ENCODE data around the gene SUZ12. TPM values are rescaled to one million over a fixed set of nuclear protein-coding genes. Genes with fewer than 3 reads are reported as not detected.
"Not testable (repeated sequence)": the region's sequence is repeated elsewhere in the genome, so short reads cannot be mapped to it uniquely, and the experiment has no call there.

The SUZ12 gene
- total RNA-seq, 2 experiments from 2014 or later: 27.8 to 68.2 TPM

- TF ChIP-seq EZH2phosphoT487 (IDR thresholded peaks at IDR 0.05; ENCODE audit: borderline replicate concordance, low read depth, low read length): no peak
- TF ChIP-seq CTCF (conservative IDR thresholded peaks at IDR 0.05; ENCODE audit: low read length): no peak
Measured at GRCh38 chr17:32033223-32033622, 96.4 kb downstream of the SUZ12 start.

GRCh38 chr17:32033812-32034211 lies 97.0 kb downstream of the SUZ12 start:
- DNase-seq (ENCODE audit: low spot score); H3K4me2 ChIP-seq (ENCODE audit: low read length); H3K9me3 ChIP-seq (ENCODE audit: low read length); H3K9me2 ChIP-seq (ENCODE audit: insufficient read depth, low read length); CTCF ChIA-PET (ENCODE audit: unreplicated experiment); POLR2A ChIA-PET; BruUV-seq (replicated peaks); H3K79me2 ChIP-seq (ENCODE audit: insufficient read depth, low read depth, low read length); H3K4me3 ChIP-seq (ENCODE audit: low read depth, low read length, poor library complexity, severe bottlenecking); H3K27ac ChIP-seq (ENCODE audit: low read depth, low read length, poor library complexity, severe bottlenecking); intact Hi-C loops (cut with micrococcal nuclease; ENCODE audit: unreplicated experiment); H3K4me1 ChIP-seq (ENCODE audit: insufficient read depth, low read length, poor library complexity, severe bottlenecking); H2AFZ ChIP-seq (ENCODE audit: low read length); H4K20me1 ChIP-seq (ENCODE audit: insufficient read depth, low read length): not testable (repeated sequence)
- H3K36me3 ChIP-seq (ENCODE audit: insufficient read depth, low read length): peaks cover 19% of the 10 kb centered on the region

More at GRCh38 chr17:32033223-32033622, 96.4 kb downstream of the SUZ12 start:
- H3K9me3 ChIP-seq (ENCODE audit: low read length): no peaks in the 10 kb centered on the region
- no peak overlapping the region for H3K4me2 ChIP-seq (ENCODE audit: low read length)
- no peak overlapping the region for H3K4me3 ChIP-seq (ENCODE audit: low read depth, low read length, poor library complexity, severe bottlenecking)
- no peaks in the 10 kb centered on the region for H4K20me1 ChIP-seq (ENCODE audit: insufficient read depth, low read length)
- ChIA-PET CTCF (ENCODE audit: unreplicated experiment) (no interaction called here), POLR2A (no interaction called here)
- intact Hi-C loops (cut with micrococcal nuclease; ENCODE audit: unreplicated experiment): no loop called here
- no TSS peak for BruUV-seq (replicated peaks)
- H3K27ac ChIP-seq (ENCODE audit: low read depth, low read length, poor library complexity, severe bottlenecking): no peak overlapping the region
- H3K9me2 ChIP-seq (ENCODE audit: insufficient read depth, low read length): no peaks in the 10 kb centered on the region
- DNase-seq (ENCODE audit: low spot score): no peak
- no peaks in the 10 kb centered on the region for H3K4me1 ChIP-seq (ENCODE audit: insufficient read depth, low read length, poor library complexity, severe bottlenecking)
- no peaks in the 10 kb centered on the region for H3K79me2 ChIP-seq (ENCODE audit: insufficient read depth, low read depth, low read length)
- H3K36me3 ChIP-seq (ENCODE audit: insufficient read depth, low read length): peaks cover 19% of the 10 kb centered on the region
- H2AFZ ChIP-seq (ENCODE audit: low read length): no peak overlapping the region

GRCh38 chr17:32040246-32040645 lies 103.4 kb downstream of the SUZ12 start:
- H4K20me1 ChIP-seq (ENCODE audit: insufficient read depth, low read length); H3K79me2 ChIP-seq (ENCODE audit: insufficient read depth, low read depth, low read length); BruUV-seq (replicated peaks); POLR2A ChIA-PET; H3K4me2 ChIP-seq (ENCODE audit: low read length); intact Hi-C loops (cut with micrococcal nuclease; ENCODE audit: unreplicated experiment); H3K4me3 ChIP-seq (ENCODE audit: low read depth, low read length, poor library complexity, severe bottlenecking); H3K27ac ChIP-seq (ENCODE audit: low read depth, low read length, poor library complexity, severe bottlenecking); CTCF ChIA-PET (ENCODE audit: unreplicated experiment); H2AFZ ChIP-seq (ENCODE audit: low read length); DNase-seq (ENCODE audit: low spot score); H3K4me1 ChIP-seq (ENCODE audit: insufficient read depth, low read length, poor library complexity, severe bottlenecking); H3K9me3 ChIP-seq (ENCODE audit: low read length); H3K9me2 ChIP-seq (ENCODE audit: insufficient read depth, low read length): not testable (repeated sequence)
- peaks cover 14% of the 10 kb centered on the region for H3K36me3 ChIP-seq (ENCODE audit: insufficient read depth, low read length)

- H3K4me2 ChIP-seq (ENCODE audit: low read length); H3K36me3 ChIP-seq (ENCODE audit: insufficient read depth, low read length); DNase-seq (ENCODE audit: low spot score); POLR2A ChIA-PET; CTCF ChIA-PET (ENCODE audit: unreplicated experiment); H3K9me2 ChIP-seq (ENCODE audit: insufficient read depth, low read length); H2AFZ ChIP-seq (ENCODE audit: low read length); H3K4me1 ChIP-seq (ENCODE audit: insufficient read depth, low read length, poor library complexity, severe bottlenecking); H3K4me3 ChIP-seq (ENCODE audit: low read depth, low read length, poor library complexity, severe bottlenecking); H3K27ac ChIP-seq (ENCODE audit: low read depth, low read length, poor library complexity, severe bottlenecking); H4K20me1 ChIP-seq (ENCODE audit: insufficient read depth, low read length); H3K79me2 ChIP-seq (ENCODE audit: insufficient read depth, low read depth, low read length); H3K9me3 ChIP-seq (ENCODE audit: low read length); BruUV-seq (replicated peaks); intact Hi-C loops (cut with micrococcal nuclease; ENCODE audit: unreplicated experiment): not testable (repeated sequence)
Measured at GRCh38 chr17:32041306-32041875, 104.6 kb downstream of the SUZ12 start.

GRCh38 chr17:32042266-32042665 lies 105.5 kb downstream of the SUZ12 start:
- H2AFZ ChIP-seq (ENCODE audit: low read length); H3K27ac ChIP-seq (ENCODE audit: low read depth, low read length, poor library complexity, severe bottlenecking); H4K20me1 ChIP-seq (ENCODE audit: insufficient read depth, low read length); H3K36me3 ChIP-seq (ENCODE audit: insufficient read depth, low read length); H3K4me3 ChIP-seq (ENCODE audit: low read depth, low read length, poor library complexity, severe bottlenecking); intact Hi-C loops (cut with micrococcal nuclease; ENCODE audit: unreplicated experiment); H3K4me1 ChIP-seq (ENCODE audit: insufficient read depth, low read length, poor library complexity, severe bottlenecking); DNase-seq (ENCODE audit: low spot score); BruUV-seq (replicated peaks); H3K9me2 ChIP-seq (ENCODE audit: insufficient read depth, low read length); H3K4me2 ChIP-seq (ENCODE audit: low read length); POLR2A ChIA-PET; H3K9me3 ChIP-seq (ENCODE audit: low read length); CTCF ChIA-PET (ENCODE audit: unreplicated experiment); H3K79me2 ChIP-seq (ENCODE audit: insufficient read depth, low read depth, low read length): not testable (repeated sequence)

- H3K4me2 ChIP-seq (ENCODE audit: low read length); POLR2A ChIA-PET; H3K79me2 ChIP-seq (ENCODE audit: insufficient read depth, low read depth, low read length); intact Hi-C loops (cut with micrococcal nuclease; ENCODE audit: unreplicated experiment); H3K9me3 ChIP-seq (ENCODE audit: low read length); H3K4me1 ChIP-seq (ENCODE audit: insufficient read depth, low read length, poor library complexity, severe bottlenecking); H2AFZ ChIP-seq (ENCODE audit: low read length); CTCF ChIA-PET (ENCODE audit: unreplicated experiment); DNase-seq (ENCODE audit: low spot score); H3K36me3 ChIP-seq (ENCODE audit: insufficient read depth, low read length); H3K4me3 ChIP-seq (ENCODE audit: low read depth, low read length, poor library complexity, severe bottlenecking); BruUV-seq (replicated peaks); H4K20me1 ChIP-seq (ENCODE audit: insufficient read depth, low read length); H3K9me2 ChIP-seq (ENCODE audit: insufficient read depth, low read length); H3K27ac ChIP-seq (ENCODE audit: low read depth, low read length, poor library complexity, severe bottlenecking): not testable (repeated sequence)
Measured at GRCh38 chr17:32045611-32046010, 108.8 kb downstream of the SUZ12 start.

Data from OCI-LY7 (cell line).